H1 (cell line): ENCODE data around the gene ONECUT3. TPM values are rescaled to one million over a fixed set of nuclear protein-coding genes. Genes with fewer than 3 reads are reported as not detected.

ENCODE experiments used
- GTF2F1 ChIP-seq: IDR thresholded peaks from 2 replicates; pipeline ENCODE4 v1.6.1; 2012; ENCODE audit warnings: low read depth, low read length, improper control_type of control experiment, borderline replicate concordance
- polyA plus RNA-seq, 7 experiments: library from polyadenylated mRNA; depleted of rRNA in 3 of 7; stranded (reverse) in 5 of 7; unstranded in 2 of 7; fragments of >200 nt in 5 of 7; fragments of 200-250 nt in 2 of 7; gene quantifications; 1 replicate in 5 of 7; 2 replicates in 1 of 7; 4 replicates in 1 of 7; pipeline versions ENCODE4 v1.2.1 to v1.2.3, GENCODE V29; 2011 to 2013; ENCODE audit warnings: missing spikeins in 2 of 7, mixed read lengths in 2 of 7
- total RNA-seq: library from RNA; stranded (reverse); fragmentation: NEBNext Ultra II Directional; extraction: Animal tissue kit (Norgen Biotek cat#: 25700); gene quantifications from 2 replicates; pipeline ENCODE4 v1.2.1, GENCODE V29; 2021

The ONECUT3 gene
- total and polyA plus RNA-seq, 2 of the 8 experiments (the other 6 are each of a cell fraction or from before 2014, with no cell fraction given), result not detected

DNA sequence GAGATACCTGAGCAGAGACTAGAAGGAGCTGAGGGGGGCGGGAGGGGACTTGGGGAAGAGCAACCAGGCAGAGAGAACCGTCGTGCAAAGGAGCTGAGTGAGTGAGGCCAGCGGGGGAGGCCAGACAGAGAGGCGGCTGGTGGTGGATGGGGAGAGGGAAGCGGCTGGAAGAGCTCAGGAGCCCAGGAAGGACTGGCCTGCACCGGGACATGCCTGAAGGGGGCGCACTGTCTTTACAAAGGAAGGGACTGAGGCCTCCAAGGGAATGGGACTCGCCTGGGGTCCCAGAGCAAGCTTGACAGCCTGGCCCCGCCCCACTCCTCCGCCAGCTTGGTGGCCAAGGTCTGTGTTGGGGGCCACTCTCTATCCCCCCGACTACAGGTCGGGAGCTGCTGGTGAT lies 14.9 kb downstream of the ONECUT3 start (continued):
- TF ChIP-seq GTF2F1, result no peak
